ENCODE results near the gene OPN1SW.

DNA sequence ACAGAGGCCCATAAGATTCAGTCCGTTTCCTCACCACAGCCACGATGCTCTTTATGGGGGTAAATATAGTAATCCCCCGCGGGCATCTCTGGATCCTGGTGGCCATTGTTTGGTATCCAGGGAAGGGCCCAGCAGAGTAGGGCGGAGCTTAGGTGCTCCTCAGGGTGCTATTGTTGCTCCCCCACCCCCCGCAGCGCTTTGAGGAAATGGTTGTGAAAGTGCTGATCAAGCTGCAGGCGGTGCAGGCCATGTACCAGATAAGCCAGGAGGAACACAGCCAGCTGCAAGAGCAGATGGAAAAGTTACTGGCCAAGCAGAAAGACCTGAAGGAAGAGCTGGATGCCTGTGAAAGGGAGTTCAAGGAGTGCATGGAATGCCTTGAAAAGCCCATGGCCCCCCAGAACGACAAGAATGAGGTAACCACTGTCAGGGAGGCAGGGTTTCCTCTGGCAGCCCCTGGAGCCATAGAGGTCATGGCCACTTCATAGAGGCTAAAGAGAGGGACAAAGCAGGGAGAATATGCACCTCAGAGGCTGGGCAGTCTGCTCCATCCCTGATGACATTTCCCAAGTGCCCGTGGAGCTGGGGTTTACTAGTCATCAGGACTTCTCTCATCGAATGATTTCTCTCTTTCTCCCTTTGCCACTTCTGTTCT, 37.0 kb upstream of the OPN1SW start:
- TF ChIP-seq POLR2A (IDR thresholded peaks at IDR 0.05) (no peak), EP300 (IDR thresholded peaks at IDR 0.05) (no peak)
- TF ChIP-seq, protein P1, sequence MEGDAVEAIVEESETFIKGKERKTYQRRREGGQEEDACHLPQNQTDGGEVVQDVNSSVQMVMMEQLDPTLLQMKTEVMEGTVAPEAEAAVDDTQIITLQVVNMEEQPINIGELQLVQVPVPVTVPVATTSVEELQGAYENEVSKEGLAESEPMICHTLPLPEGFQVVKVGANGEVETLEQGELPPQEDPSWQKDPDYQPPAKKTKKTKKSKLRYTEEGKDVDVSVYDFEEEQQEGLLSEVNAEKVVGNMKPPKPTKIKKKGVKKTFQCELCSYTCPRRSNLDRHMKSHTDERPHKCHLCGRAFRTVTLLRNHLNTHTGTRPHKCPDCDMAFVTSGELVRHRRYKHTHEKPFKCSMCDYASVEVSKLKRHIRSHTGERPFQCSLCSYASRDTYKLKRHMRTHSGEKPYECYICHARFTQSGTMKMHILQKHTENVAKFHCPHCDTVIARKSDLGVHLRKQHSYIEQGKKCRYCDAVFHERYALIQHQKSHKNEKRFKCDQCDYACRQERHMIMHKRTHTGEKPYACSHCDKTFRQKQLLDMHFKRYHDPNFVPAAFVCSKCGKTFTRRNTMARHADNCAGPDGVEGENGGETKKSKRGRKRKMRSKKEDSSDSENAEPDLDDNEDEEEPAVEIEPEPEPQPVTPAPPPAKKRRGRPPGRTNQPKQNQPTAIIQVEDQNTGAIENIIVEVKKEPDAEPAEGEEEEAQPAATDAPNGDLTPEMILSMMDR (IDR thresholded peaks at IDR 0.05): no peak
